Right atrium auricular region (tissue), 2 donors: ENCODE results near the gene ADARB2. TPM values are rescaled to one million over a fixed set of nuclear protein-coding genes. Genes with fewer than 3 reads are reported as not detected.

Experiments
- DNase-seq: peaks from one replicate; pipeline ENCODE4 v3.0.0-alpha.2; 2019; ENCODE audit warnings: low spot score
- H3K27ac ChIP-seq, 2 donors: fragments of 200-600 bp; sonication (generic); 1 replicate in 1 of 2; 2 replicates in 1 of 2; pipeline ENCODE4 v1.5.1; 2016 to 2019
- H3K27me3 ChIP-seq, 2 donors: fragments of 200-600 bp; sonication (generic); one replicate each; pipeline versions ENCODE4 v1.5.1 to v1.6.0; 2017 to 2019
- H3K36me3 ChIP-seq: fragments of 200-600 bp; sonication (generic); one replicate; pipeline ENCODE4 v1.5.1; 2016
- H3K4me1 ChIP-seq, 2 donors: fragments of 200-600 bp; sonication (generic); one replicate each; pipeline versions ENCODE4 v1.5.1 to v1.6.0; 2017 to 2019
- H3K4me3 ChIP-seq, 2 donors: fragments of 200-600 bp; sonication (generic); 1 replicate in 1 of 2; 2 replicates in 1 of 2; pipeline ENCODE4 v1.5.1; 2017 to 2019; ENCODE audit warnings: mild to moderate bottlenecking in 1 of 2, moderate library complexity in 1 of 2
- H3K9me3 ChIP-seq, 2 donors: fragments of 200-600 bp; sonication (generic); one replicate each; pipeline ENCODE4 v1.5.1; 2019
- total RNA-seq, 2 donors: library from RNA; depleted of rRNA; stranded (reverse); fragments of >200 nt; gene quantifications; one replicate each; pipeline ENCODE4 v1.1.0, GENCODE V29; 2016
- TF ChIP-seq, protein P1 (sequence below), 2 donors: fragments of 200-600 bp; sonication (generic); IDR thresholded peaks; one replicate each; pipeline ENCODE4 v1.5.1; 2019; ENCODE audit warnings: antibody characterized with exemption in 2 of 2

Gene ADARB2
- total RNA-seq, 2 donors from 2014 or later: 0.33 to 0.71 TPM

DNA sequence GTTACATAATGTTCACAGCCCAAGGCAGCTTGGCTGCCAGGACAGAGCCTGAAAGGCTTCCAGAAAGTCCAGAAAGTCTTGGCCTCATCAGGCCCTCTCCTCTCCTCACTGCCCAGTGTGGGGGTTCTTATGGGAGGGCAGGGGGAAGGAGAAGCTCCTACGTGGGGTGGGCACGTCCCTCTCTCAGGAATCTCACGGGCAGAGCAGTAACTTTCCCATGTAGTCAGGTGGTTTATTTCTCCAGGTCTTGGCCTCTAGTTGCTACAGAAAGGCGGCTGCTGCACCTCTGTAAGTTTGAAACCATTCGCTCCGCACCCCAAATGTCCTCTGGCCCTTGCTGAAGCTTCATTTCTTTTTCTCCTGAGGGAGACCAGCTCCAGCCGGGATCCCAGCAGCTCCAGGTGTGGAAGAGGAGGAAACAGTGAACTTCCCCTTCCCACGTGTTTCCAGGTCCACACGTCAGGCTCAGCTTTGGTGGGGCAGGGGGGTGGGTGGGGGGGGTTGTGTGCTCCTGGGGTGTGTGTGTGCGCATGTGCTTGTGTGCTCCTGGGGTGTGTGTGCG is 360.9 kb downstream of the ADARB2 start:
- H3K4me1 ChIP-seq: no peaks in the 10 kb centered on the region
- no peaks in the 10 kb centered on the region for H3K9me3 ChIP-seq
- no peak overlapping the region for H3K4me3 ChIP-seq
- no peaks in the 10 kb centered on the region for H3K27me3 ChIP-seq
- TF ChIP-seq, protein P1, sequence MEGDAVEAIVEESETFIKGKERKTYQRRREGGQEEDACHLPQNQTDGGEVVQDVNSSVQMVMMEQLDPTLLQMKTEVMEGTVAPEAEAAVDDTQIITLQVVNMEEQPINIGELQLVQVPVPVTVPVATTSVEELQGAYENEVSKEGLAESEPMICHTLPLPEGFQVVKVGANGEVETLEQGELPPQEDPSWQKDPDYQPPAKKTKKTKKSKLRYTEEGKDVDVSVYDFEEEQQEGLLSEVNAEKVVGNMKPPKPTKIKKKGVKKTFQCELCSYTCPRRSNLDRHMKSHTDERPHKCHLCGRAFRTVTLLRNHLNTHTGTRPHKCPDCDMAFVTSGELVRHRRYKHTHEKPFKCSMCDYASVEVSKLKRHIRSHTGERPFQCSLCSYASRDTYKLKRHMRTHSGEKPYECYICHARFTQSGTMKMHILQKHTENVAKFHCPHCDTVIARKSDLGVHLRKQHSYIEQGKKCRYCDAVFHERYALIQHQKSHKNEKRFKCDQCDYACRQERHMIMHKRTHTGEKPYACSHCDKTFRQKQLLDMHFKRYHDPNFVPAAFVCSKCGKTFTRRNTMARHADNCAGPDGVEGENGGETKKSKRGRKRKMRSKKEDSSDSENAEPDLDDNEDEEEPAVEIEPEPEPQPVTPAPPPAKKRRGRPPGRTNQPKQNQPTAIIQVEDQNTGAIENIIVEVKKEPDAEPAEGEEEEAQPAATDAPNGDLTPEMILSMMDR (IDR thresholded peaks at IDR 0.05): no peak
- no peaks in the 10 kb centered on the region for H3K36me3 ChIP-seq
- H3K27ac ChIP-seq: no peak overlapping the region
- DNase-seq: no peak

DNA sequence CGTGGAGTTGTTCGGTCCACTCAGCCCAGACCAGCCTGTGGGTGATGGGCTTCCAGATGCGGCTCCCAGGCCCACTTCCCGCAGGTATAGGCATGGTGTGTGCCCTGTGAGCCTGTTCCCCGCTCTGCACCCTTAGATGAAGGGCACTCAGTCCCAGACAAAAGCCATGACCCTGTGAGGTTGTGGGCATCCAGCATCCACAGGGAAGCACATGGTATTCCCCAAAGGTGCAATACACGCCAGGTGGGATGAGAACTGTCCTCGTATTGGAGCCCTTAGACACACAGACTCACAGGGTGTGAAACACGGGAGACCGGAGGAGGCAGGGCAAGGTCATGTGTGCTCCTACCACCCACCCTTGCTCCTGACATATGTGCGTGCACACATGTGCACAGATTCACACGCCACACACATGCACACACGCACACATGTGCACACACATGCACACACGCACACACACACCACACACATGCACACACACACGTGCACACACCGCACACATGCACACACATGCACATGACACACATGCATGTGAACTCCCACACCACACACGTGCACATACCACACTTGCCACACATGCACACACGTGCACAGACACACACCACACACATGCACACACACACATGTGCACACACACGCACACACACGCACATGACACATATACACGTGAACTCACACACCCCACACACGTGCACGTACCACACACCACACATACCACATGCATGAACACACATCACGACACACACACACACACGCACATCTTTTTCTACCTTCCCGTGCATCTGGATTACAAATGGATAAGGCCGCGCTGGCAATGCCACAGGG is 361.8 kb downstream of the ADARB2 start:
- TF ChIP-seq, protein P1 (IDR thresholded peaks at IDR 0.05): no peak
- no peak overlapping the region for H3K27ac ChIP-seq
- no peak overlapping the region for H3K4me3 ChIP-seq
- H3K27me3 ChIP-seq: no peaks in the 10 kb centered on the region
- H3K36me3 ChIP-seq: no peaks in the 10 kb centered on the region
- no peaks in the 10 kb centered on the region for H3K4me1 ChIP-seq
- H3K9me3 ChIP-seq: no peaks in the 10 kb centered on the region
- peak; percentile 13 for DNase-seq

DNA sequence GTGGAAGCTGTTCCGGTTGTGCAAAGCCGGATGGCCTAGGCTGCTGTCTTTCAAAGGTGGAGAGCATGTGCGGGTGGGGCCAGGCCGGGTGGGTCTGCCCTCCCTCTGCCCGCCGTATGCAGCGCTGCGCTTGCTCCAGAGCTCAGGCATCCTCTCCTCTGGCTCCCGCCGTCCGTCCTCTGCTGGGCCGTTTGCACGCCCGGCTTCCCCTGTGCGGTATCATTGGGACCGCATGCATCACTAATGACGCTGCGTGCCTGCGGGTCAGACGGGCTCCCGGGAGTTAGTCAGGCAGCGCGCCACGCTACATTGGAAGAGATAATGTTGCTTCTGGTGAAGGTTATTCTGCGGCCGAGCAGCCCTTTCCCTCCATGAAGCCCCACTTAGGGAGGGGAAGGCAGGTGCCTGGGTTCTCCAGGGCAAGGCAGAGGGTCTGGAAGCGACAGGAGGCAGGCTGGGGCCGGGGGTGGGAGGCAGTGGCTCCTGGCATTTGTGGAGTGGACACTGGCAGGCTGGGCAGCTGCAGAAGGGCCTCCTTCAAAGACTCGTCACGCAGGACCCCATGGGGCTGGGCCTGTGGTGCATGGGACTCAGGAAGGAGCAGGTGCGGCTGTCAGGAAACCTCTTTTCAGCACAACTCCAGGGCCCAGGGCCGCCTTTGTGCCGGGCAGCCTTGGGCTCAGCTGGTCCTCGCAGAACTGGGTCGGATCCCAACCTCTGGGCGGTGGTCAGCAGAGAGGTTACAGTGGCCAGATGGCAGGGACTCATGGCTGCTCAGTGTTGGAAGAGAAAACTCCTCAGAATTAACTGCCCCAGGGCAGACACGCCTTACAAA is 362.6 kb downstream of the ADARB2 start:
- peak; percentile 32 for DNase-seq
- no peaks in the 10 kb centered on the region for H3K27me3 ChIP-seq

DNA sequence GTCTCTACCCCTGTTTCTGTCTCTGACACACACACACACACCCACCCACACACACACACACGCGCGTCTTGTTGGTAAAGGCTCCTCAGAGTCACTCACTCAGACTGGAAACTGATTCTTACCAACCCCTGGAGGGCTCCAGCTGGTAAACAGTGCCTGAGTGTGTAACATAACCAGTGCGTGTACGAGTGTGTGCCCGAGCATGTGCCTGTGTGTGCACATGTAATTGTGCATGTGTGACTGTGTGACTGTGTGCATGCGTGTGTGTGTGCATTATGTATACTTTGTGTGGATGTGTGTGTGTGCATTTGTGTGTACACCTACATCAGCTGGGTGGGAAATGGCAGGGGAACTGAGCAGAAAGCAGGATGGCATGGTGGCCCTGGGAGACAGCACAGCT is 364.0 kb downstream of the ADARB2 start:
- no peak for DNase-seq
- Histone ChIP-seq H3K4me3 (no peak overlapping the region), H3K27ac (no peak overlapping the region), H3K36me3 (no peaks in the 10 kb centered on the region), H3K27me3 (no peaks in the 10 kb centered on the region), H3K9me3 (no peaks in the 10 kb centered on the region), H3K4me1 (no peaks in the 10 kb centered on the region)
- TF ChIP-seq, protein P1 (IDR thresholded peaks at IDR 0.05): no peak

More for the DNA sequence above, 362.6 kb downstream of the ADARB2 start:
- no peaks in the 10 kb centered on the region for H3K36me3 ChIP-seq
- H3K4me1 ChIP-seq: no peaks in the 10 kb centered on the region
- no peak overlapping the region for H3K4me3 ChIP-seq
- no peak overlapping the region for H3K27ac ChIP-seq
- TF ChIP-seq, protein P1 (IDR thresholded peaks at IDR 0.05): no peak
- H3K9me3 ChIP-seq: no peaks in the 10 kb centered on the region

DNA sequence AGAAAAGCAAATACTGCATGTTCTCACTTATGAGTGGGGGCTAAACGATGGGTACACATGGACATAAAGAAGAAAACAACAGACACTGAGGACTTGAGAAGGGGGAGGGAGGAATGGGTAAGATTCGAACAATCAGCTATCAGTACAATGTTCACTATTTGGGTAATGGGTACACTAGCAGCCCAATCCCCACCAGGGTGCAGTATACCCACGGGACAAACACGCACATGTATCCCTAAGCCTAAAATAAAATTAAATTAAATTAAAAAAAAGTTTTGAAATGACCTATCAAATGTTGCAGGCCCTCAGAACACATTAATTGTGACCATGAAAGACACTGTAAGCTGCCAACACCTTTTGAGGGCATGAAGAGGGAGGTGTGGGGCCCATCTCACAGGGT is 365.1 kb downstream of the ADARB2 start:
- Histone ChIP-seq H3K27ac (no peak overlapping the region), H3K36me3 (no peaks in the 10 kb centered on the region), H3K4me1 (no peaks in the 10 kb centered on the region), H3K4me3 (no peak overlapping the region), H3K27me3 (no peaks in the 10 kb centered on the region), H3K9me3 (no peaks in the 10 kb centered on the region)
- TF ChIP-seq, protein P1 (IDR thresholded peaks at IDR 0.05): no peak
- DNase-seq: no peak
